Islet precursor cell (in vitro differentiated cells): ENCODE data around the gene RBM19.

ENCODE experiments used
- DNase-seq: peaks from one replicate; pipeline ENCODE4 v3.0.0-alpha.2; 2018

The RBM19 gene

GRCh38 chr12:113879658-113880057 lies 86.5 kb downstream of the RBM19 start:
- no peak for DNase-seq

- DNase-seq = no peak
These were observed 88.5 kb downstream of the RBM19 start for GRCh38 chr12:113877607-113878006.

GRCh38 chr12:113876160-113876559 lies 90.0 kb downstream of the RBM19 start:
- DNase-seq = no peak

- DNase-seq = no peak
These were observed 90.4 kb downstream of the RBM19 start for GRCh38 chr12:113875691-113876090.

- DNase-seq = no peak
These were observed 91.0 kb downstream of the RBM19 start for GRCh38 chr12:113874999-113875561.

- DNase-seq = no peak
These were observed 91.8 kb downstream of the RBM19 start for GRCh38 chr12:113874326-113874725.

GRCh38 chr12:113873740-113874139 lies 92.4 kb downstream of the RBM19 start:
- no peak for DNase-seq

- DNase-seq = no peak
These were observed 95.2 kb downstream of the RBM19 start for GRCh38 chr12:113870890-113871289.

- no peak for DNase-seq
These were observed 96.1 kb downstream of the RBM19 start for GRCh38 chr12:113870035-113870434.

- DNase-seq = no peak
These were observed 97.8 kb downstream of the RBM19 start for GRCh38 chr12:113868365-113868764.

- peak; percentile 79 for DNase-seq
These were observed 98.9 kb downstream of the RBM19 start for GRCh38 chr12:113867258-113867657.

- DNase-seq = no peak
These were observed 99.6 kb downstream of the RBM19 start for GRCh38 chr12:113866496-113866895.

- DNase-seq = no peak
These were observed 102.7 kb downstream of the RBM19 start for GRCh38 chr12:113863455-113863845.

GRCh38 chr12:113862590-113863454 lies 103.3 kb downstream of the RBM19 start:
- DNase-seq = peak; percentile 93

- DNase-seq = no peak
These were observed 104.3 kb downstream of the RBM19 start for GRCh38 chr12:113861708-113862312.

- DNase-seq = peak; percentile 92
These were observed 105.2 kb downstream of the RBM19 start for GRCh38 chr12:113860950-113861349.

GRCh38 chr12:113860059-113860820 lies 105.9 kb downstream of the RBM19 start:
- no peak for DNase-seq

- no peak for DNase-seq
These were observed 107.2 kb downstream of the RBM19 start for GRCh38 chr12:113858841-113859386.

GRCh38 chr12:113857371-113857770 lies 108.8 kb downstream of the RBM19 start:
- DNase-seq = no peak

- DNase-seq = no peak
These were observed 110.1 kb downstream of the RBM19 start for GRCh38 chr12:113855998-113856397.

GRCh38 chr12:113854385-113855142 lies 111.6 kb downstream of the RBM19 start:
- DNase-seq = no peak

- no peak for DNase-seq
These were observed 112.6 kb downstream of the RBM19 start for GRCh38 chr12:113853491-113853890.
